GM12875 (cell line): ENCODE data around the gene STK10.

ENCODE experiments used
- H3K4me3 ChIP-seq: one replicate; pipeline ENCODE4 v1.5.1; 2011; ENCODE audit warnings: low read depth, low read length, control low read depth
- TF ChIP-seq, protein P1 (sequence below): IDR thresholded peaks from 2 replicates; pipeline ENCODE4 v1.5.1; 2011; ENCODE audit warnings: low read depth, mild to moderate bottlenecking, control low read depth, inconsistent platforms, low read length, moderate library complexity, borderline replicate concordance; ENCODE audit not compliant: insufficient read depth

STK10 gene

DNA sequence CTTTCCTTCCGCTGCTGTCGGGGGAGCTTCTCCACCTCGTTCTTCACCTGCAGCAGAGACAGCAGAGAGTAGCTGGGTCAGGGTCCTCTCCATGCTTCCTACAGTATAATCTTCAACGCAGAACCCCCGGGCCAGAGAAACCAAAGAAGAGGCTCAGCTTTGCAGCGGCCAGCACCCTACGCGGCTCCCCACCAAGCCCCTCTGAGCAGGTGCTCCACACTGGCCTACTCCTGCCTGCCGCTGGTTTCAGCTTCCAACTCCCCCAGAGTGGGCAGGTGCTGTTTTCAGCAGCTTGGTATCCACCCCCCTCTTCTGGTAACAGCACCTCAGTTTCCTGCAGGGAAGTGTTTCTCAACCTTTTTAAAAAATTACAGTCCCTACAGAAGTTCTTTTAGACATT lies 123.3 kb downstream of the STK10 start:
- H3K4me3 ChIP-seq = no peak overlapping the region
- TF ChIP-seq, protein P1, sequence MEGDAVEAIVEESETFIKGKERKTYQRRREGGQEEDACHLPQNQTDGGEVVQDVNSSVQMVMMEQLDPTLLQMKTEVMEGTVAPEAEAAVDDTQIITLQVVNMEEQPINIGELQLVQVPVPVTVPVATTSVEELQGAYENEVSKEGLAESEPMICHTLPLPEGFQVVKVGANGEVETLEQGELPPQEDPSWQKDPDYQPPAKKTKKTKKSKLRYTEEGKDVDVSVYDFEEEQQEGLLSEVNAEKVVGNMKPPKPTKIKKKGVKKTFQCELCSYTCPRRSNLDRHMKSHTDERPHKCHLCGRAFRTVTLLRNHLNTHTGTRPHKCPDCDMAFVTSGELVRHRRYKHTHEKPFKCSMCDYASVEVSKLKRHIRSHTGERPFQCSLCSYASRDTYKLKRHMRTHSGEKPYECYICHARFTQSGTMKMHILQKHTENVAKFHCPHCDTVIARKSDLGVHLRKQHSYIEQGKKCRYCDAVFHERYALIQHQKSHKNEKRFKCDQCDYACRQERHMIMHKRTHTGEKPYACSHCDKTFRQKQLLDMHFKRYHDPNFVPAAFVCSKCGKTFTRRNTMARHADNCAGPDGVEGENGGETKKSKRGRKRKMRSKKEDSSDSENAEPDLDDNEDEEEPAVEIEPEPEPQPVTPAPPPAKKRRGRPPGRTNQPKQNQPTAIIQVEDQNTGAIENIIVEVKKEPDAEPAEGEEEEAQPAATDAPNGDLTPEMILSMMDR = no peak

DNA sequence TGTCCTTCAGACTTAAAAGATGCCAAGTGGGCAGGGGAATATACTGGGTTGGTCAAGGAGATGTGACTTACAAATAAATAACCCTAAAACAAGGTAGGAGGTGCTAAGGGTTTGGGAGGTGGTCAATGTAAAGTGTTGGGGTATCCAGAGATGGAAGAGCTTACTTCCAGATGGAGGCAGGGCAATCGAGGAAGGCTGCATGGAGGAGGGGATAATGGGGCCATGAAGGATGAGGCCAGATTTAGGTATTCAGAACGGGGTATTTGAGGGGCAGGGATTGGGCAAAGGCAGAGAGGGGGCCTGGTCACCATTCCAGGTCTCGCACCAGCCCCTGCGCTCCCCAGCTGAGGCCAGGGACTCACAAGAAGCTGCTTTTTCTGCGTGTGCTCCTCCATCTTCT lies 123.7 kb downstream of the STK10 start:
- no peak overlapping the region for H3K4me3 ChIP-seq

DNA sequence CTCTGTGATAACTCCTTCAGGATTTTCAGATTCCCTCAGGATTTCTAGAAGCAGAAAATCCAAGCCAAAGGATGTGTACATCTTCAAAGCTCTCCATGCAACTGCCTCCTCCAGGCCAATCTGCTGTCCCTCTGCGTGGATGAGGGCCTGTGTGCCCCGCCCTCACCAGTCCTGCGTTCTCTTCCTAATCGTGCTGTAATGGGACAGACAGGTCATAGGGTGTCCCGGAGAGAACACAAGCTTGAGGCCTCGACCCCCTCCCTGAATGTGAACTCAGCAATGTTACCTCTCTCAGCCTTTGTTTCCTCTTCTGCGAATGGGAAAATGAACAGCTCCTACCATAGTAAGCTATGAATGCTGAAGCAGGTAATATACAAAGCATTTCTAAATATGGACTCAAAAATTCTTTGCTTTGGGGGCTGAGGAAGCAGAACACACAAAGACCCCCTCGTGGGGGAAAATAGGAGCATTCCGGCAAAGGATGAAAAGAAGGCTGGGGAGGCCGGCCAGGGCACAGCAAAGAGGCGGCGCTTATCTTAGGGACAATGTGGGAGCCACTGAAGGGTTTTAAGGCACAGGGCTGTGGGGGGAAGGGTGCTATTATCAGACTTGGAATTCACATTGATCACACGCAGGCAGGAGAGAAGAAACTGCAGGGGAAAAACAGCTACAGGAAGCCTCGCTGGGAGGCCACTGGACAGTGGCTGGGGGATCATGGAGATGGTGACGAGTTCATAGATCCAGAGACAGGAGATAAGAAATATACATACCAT lies 124.4 kb downstream of the STK10 start:
- no peak overlapping the region for H3K4me3 ChIP-seq
- TF ChIP-seq, protein P1 = no peak

More for the DNA sequence above, 123.7 kb downstream of the STK10 start:
- TF ChIP-seq, protein P1 = no peak

DNA sequence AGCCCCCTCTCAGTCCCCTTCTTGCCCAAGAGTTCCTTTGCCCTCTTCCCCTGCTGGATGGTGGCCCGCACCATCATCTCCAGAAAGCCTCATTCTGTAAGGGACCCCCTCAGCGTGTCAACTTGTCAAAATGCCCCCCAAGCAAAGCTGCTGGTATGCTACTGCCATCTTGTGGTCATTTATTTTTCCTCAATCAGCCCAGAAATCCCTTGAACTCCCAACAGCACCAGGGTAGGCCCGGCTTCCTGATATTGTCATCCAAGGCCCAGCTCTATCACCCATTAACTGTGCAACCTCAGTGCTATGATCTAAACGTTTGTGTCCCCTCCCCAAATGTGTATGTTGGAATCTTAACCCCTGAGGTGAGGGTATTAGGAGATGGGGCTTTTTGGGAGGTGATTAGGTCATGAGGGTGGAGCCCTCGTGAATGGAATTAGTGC lies 128.3 kb downstream of the STK10 start:
- TF ChIP-seq, protein P1 = peak; percentile 32; the same call in 1 of the 2 replicates
- no peak overlapping the region for H3K4me3 ChIP-seq

DNA sequence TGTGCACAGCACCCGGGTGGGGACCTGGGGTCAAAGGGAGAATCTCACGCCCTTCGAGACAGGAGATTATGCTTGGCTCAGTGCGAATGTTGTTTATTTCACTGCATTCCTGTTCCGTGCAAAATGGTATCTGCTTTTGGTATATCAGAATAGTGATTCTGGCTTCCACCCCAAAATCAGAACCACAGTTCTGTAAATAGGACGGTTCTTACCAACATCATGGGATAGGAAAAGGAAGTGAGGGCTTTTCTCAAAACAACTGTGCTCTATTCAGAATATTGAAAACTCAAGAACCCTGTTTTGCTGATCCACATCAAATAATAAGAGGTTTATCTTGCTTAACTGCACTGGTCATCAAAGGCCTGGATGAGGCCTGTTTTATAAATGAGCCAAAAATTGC lies 129.9 kb downstream of the STK10 start:
- H3K4me3 ChIP-seq = no peak overlapping the region
- TF ChIP-seq, protein P1 = no peak

DNA sequence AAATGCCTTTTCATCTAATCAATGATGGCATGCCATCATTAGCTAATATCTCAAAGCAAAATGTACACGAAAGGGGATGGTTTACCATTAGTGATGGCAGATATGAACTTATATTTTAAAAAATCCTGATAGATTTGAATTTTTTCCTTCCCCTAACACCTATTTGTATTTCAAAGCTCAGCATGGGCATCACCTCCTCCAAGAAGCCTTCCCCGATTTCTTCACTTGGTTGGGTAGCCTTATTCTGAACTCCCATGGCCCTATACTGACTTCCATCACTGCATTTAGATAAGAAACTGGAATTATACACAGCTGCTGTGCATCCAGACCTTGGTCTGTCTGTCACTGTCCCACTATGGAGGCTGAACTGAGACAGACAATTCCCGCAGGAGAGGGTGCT lies 132.0 kb downstream of the STK10 start:
- TF ChIP-seq, protein P1 = no peak
- H3K4me3 ChIP-seq = no peak overlapping the region

DNA sequence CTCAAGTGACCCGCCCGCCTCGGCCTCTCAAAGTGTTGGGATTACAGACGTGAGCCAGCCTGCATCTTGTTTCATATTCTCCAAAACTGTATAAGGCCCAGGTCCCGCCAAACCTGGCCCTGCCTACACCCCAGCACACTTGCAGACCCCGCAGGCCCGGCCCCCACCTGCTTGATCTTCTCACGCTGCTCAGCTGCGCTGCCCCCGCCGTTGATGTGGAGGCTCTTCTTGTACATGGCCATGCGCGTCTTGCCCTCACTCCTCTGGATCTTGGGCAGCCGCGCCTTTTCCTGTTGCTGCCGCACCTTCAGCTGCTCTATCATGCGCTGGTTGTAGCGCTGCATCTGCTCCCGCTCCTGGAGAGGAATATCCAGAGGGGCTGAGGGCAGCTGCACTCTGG lies 132.6 kb downstream of the STK10 start:
- H3K4me3 ChIP-seq = no peak overlapping the region
- TF ChIP-seq, protein P1 = no peak
